HepG2 (cell line): Measurements from ENCODE around the gene NOXO1. TPM values are rescaled to one million over a fixed set of nuclear protein-coding genes. Genes with fewer than 3 reads are reported as not detected.

ENCODE experiments used
- ATF4 ChIP-seq, 2 experiments: fragments of 450-650 bp in 1 of 2; sonication (generic) in 1 of 2; formaldehyde crosslinking; IDR thresholded peaks; 2 replicates each; pipeline versions ENCODE4 v1.5.0 to v1.8.0; 2020 to 2022; ENCODE audit warnings: mild to moderate bottlenecking in 1 of 2, missing genetic modification reagents in 1 of 2
- BATF2 ChIP-seq: sonication (generic); formaldehyde crosslinking; IDR thresholded peaks from 2 replicates; pipeline ENCODE4 v1.8.0; 2022; ENCODE audit warnings: mild to moderate bottlenecking, missing genetic modification reagents, moderate library complexity
- CEBPB ChIP-seq: IDR thresholded peaks from 2 replicates; pipeline ENCODE4 v1.6.1; 2011; ENCODE audit warnings: low read depth, low read length, improper control_type of control experiment, borderline replicate concordance
- CEBPZ ChIP-seq: IDR thresholded peaks from 2 replicates; pipeline ENCODE4 v1.6.1; 2012; ENCODE audit warnings: low read length, improper control_type of control experiment
- NR2F6 ChIP-seq, 2 experiments: IDR thresholded peaks; 2 replicates each; pipeline ENCODE4 v1.6.1; 2016; ENCODE audit warnings: antibody characterized with exemption in 1 of 2, mild to moderate bottlenecking in 1 of 2
- PAWR ChIP-seq: sonication (generic); formaldehyde crosslinking; IDR thresholded peaks from 2 replicates; pipeline ENCODE4 v1.4.0; 2020; ENCODE audit warnings: missing genetic modification reagents, mild to moderate bottlenecking, borderline replicate concordance
- PHB2 ChIP-seq: fragments of 450-650 bp; IDR thresholded peaks from 2 replicates; pipeline ENCODE4 v1.6.1; 2018; ENCODE audit not compliant: partially characterized antibody
- POGK ChIP-seq: sonication (generic); formaldehyde crosslinking; conservative IDR thresholded peaks from 2 replicates; pipeline ENCODE4 v1.8.0; 2022; ENCODE audit warnings: mild to moderate bottlenecking, moderate library complexity, missing genetic modification reagents
- SOX6 ChIP-seq, 2 experiments: fragments of 450-650 bp in 1 of 2; sonication (generic) in 1 of 2; formaldehyde crosslinking in 1 of 2; IDR thresholded peaks; 2 replicates each; pipeline versions ENCODE4 v1.4.0 to v1.6.1; 2017 to 2020; ENCODE audit warnings: antibody characterized with exemption in 1 of 2, mild to moderate bottlenecking in 1 of 2, missing genetic modification reagents in 1 of 2
- STAT6 ChIP-seq: sonication (generic); formaldehyde crosslinking; IDR thresholded peaks from 2 replicates; pipeline ENCODE4 v1.4.0; 2020; ENCODE audit warnings: missing genetic modification reagents, mild to moderate bottlenecking, borderline replicate concordance
- TARDBP ChIP-seq: sonication (generic); formaldehyde crosslinking; IDR thresholded peaks from 2 replicates; pipeline ENCODE4 v1.8.0; 2022; ENCODE audit warnings: mild to moderate bottlenecking, missing genetic modification reagents
- TBX2 ChIP-seq: sonication (generic); formaldehyde crosslinking; IDR thresholded peaks from 2 replicates; pipeline ENCODE4 v1.5.0; 2020; ENCODE audit warnings: missing genetic modification reagents, mild to moderate bottlenecking, borderline replicate concordance
- UBTF ChIP-seq: sonication (generic); formaldehyde crosslinking; IDR thresholded peaks from 2 replicates; pipeline ENCODE4 v1.4.0; 2020; ENCODE audit warnings: mild to moderate bottlenecking, missing genetic modification reagents
- ZNF44 ChIP-seq: sonication (generic); formaldehyde crosslinking; IDR thresholded peaks from 2 replicates; pipeline ENCODE4 v1.5.1; 2020; ENCODE audit warnings: mild to moderate bottlenecking, missing genetic modification reagents
- polyA plus RNA-seq, 8 experiments: library from polyadenylated mRNA; depleted of rRNA in 3 of 8; stranded (reverse) in 7 of 8; unstranded in 1 of 8; fragments of >200 nt; fragmentation: Illumina TruSeq in 4 of 8; extraction: Trizol in 4 of 8; gene quantifications; 2 replicates each; pipeline versions ENCODE4 v1.2.1 to v1.2.3, GENCODE V29; 2011 to 2016; ENCODE audit warnings: low read depth in 4 of 8, missing spikeins in 1 of 8, mixed read lengths in 1 of 8; ENCODE audit not compliant: insufficient read depth in 1 of 8
- total RNA-seq, 5 experiments: library from RNA; depleted of rRNA; stranded (reverse); fragments of >200 nt; fragmentation: Illumina TruSeq; extraction: Trizol; gene quantifications; 2 replicates each; pipeline ENCODE4 v1.2.3, GENCODE V29; 2016; ENCODE audit warnings: low read depth in 1 of 5

The NOXO1 gene
- total and polyA plus RNA-seq, 2 of the 13 experiments (the other 11 are each of a cell fraction or from before 2014, with no cell fraction given) = 0.69 to 1.4 TPM

DNA sequence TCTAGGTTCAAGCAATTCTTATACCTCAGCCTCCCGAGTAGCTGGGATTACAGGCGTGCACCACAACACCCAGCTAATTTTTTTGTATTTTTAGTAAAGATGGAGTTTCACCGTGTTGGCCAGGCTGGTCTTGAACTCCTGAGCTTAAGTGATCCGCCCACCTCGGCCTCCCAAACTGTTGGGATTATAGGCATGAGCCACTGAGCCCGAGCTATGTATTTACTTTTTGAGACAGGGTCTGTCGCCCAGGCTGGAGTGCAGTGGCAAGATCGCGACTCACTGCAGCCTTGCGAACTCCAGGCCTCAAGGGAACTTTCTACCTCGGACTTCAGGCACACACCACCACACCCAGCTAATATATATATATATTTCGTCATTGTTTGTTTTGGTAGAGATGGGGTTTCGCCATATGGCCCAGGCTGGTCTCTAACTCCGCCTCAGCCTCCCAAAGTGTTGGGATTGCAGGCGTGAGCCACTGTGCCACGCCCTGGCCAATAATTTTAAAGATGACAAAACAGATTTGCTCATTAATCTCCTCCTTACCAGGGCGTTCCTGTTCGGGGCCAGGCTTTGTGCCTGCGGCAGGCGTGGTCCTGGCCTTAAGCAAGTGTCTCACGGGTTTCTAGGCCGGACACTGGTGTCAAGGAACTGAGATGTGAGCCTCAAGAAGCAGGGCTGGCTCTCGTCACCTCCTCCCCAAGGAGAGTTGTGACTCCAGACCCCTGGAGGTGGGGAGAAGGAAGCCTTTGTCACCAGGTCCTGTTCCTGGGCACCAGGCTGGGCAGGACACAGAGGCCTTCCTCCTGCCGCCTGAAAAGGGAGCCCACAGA, 34.1 kb upstream of the NOXO1 start (continued):
- TF ChIP-seq BATF2 = no peak
- TF ChIP-seq TBX2 (CRISPR knock-in tag) = 0 out of 2 replicates have a peak, but pooled peaks have one; percentile 9
- no peak for TF ChIP-seq NR2F6 (IDR thresholded peaks at IDR 0.05)
- TF ChIP-seq NR2F6 (CRISPR knock-in tag; IDR thresholded peaks at IDR 0.05) = no peak
- peak in 1 of 2 experiments; percentile 87; a peak in 2 of 4 replicates for TF ChIP-seq ATF4 (CRISPR knock-in tag; IDR thresholded peaks at IDR 0.05)
- TF ChIP-seq PHB2 = no peak
- no peak for TF ChIP-seq ZNF44 (CRISPR knock-in tag)
- TF ChIP-seq POGK (CRISPR knock-in tag) = 0 out of 2 replicates have a peak, but pooled peaks have one; percentile 36
- 0 out of 2 replicates have a peak, but pooled peaks have one; percentile 21 for TF ChIP-seq UBTF
- peak; percentile 83 for TF ChIP-seq CEBPB
- no peak for TF ChIP-seq SOX6 (IDR thresholded peaks at IDR 0.05)
- peak; percentile 42; the same call in 1 of the 2 replicates for TF ChIP-seq SOX6 (CRISPR knock-in tag; IDR thresholded peaks at IDR 0.05)
- TF ChIP-seq STAT6 (CRISPR knock-in tag) = no peak
- TF ChIP-seq TARDBP (CRISPR knock-in tag) = peak; percentile 39; the same call in 1 of the 2 replicates
- TF ChIP-seq CEBPZ = no peak
- no peak for TF ChIP-seq PAWR
